GM18511 (cell line): ENCODE measurements around the gene IFNA1.
"Not testable (repeated sequence)": the region's sequence is repeated elsewhere in the genome, so short reads cannot be mapped to it uniquely, and the experiment has no call there.

Experiments used
- ATAC-seq: cut with Tn5 transposase; IDR thresholded peaks from one replicate; pipeline ENCODE4 v1.9.1; 2021; ENCODE audit warnings: mild to moderate bottlenecking, moderate library complexity; ENCODE audit not compliant: unreplicated experiment

The IFNA1 gene

GRCh38 chr9:21443849-21444625 is 3.8 kb downstream of the IFNA1 start:
- ATAC-seq: peak; percentile 94

- not testable (repeated sequence) for ATAC-seq
Measured at GRCh38 chr9:21449312-21449711, 9.1 kb downstream of the IFNA1 start.

- no peak for ATAC-seq
Measured at GRCh38 chr9:21450733-21451394, 10.6 kb downstream of the IFNA1 start.

- ATAC-seq: no peak
Measured at GRCh38 chr9:21452681-21453080, 12.4 kb downstream of the IFNA1 start.

- no peak for ATAC-seq
Measured at GRCh38 chr9:21454149-21454548, 13.9 kb downstream of the IFNA1 start.

GRCh38 chr9:21455320-21455719 is 15.1 kb downstream of the IFNA1 start:
- peak; percentile 97 for ATAC-seq

GRCh38 chr9:21461377-21461776 is 21.1 kb downstream of the IFNA1 start:
- no peak for ATAC-seq

- no peak for ATAC-seq
Measured at GRCh38 chr9:21465138-21465537, 24.9 kb downstream of the IFNA1 start.

GRCh38 chr9:21465859-21466518 is 25.8 kb downstream of the IFNA1 start:
- ATAC-seq: peak; percentile 78

DNA sequence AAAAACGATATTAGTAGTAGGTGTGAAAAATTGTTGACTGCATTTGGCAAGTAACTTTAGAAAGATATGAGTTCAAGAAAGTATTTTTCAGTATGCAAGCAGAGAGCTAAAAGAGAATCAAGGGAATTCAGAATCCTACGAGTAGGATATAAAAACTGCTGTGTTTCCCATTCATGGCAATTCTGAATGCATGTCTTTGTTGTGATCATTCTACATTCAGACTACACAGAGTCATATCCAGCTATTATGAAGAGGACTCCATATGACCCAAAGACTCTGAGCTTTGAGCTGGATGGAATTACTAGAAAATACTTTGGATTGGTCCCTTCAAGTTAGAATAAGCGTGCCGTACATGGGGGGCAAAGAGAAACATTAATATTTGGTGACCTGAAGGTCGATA is 29.9 kb downstream of the IFNA1 start:
- ATAC-seq: no peak

DNA sequence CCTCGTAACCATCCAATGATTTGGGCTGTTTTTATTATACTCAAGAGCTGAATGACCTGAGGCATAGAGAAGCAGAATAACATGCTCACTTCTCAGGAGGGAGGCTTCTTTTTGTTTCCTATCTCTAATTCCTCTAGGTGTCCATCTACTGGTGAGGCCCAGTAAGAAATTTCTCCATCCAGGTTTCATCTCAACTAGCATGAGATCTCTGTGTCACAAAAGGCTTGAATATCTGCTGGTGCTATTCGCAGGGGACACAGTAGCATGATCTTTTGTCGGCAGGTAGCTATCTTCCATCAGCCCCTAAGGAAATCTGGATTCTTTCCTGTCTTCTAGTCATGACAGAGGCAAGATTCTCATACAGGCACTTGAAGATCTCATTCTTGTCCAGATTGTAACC is 33.0 kb downstream of the IFNA1 start:
- no peak for ATAC-seq

GRCh38 chr9:21477466-21477865 is 37.2 kb downstream of the IFNA1 start:
- no peak for ATAC-seq

- no peak for ATAC-seq
Measured at GRCh38 chr9:21479152-21479702, 39.0 kb downstream of the IFNA1 start.

GRCh38 chr9:21481470-21482056 is 41.3 kb downstream of the IFNA1 start:
- ATAC-seq: no peak

GRCh38 chr9:21482213-21482612 is 42.0 kb downstream of the IFNA1 start, which contains the start of gene IFNE:
IFNE (minus strand) TSS chr9:21482313; CDS start chr9:21481694, 619 bp downstream.
- ATAC-seq: no peak
